Measurements from ENCODE around the gene RIPK3. TPM values are rescaled to one million over a fixed set of nuclear protein-coding genes. Genes with fewer than 3 reads are reported as not detected.

RIPK3 gene
- total RNA-seq, 1 donor from 2014 or later = 38.9 TPM

DNA sequence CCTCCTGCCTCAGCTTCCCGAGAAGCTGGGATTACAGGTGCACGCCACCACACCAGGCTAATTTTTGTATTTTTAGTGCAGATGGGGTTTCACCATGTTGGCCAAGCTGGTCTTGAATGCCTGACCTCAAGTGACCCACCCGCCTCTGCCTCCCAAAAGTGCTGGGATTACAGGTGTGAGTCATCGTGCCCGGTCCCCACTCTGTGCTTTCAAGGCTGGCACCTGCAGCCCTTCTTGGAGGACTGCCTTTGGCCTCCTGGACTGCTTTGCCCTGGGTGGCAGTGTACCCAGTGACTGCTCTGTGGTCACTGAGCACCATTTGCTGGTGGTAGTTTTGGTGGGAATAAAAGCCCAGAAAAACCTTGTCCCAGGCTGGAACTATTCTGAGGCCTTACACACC is 52.8 kb downstream of the RIPK3 start:
- no peaks in the 10 kb centered on the region for H3K27me3 Mint-ChIP-seq
- peaks cover 29% of the 10 kb centered on the region for H3K36me3 Mint-ChIP-seq (ENCODE audit: low read depth)
- ChIA-PET POLR2A (interaction anchor here (1.0 to 1.4 kb wide), 2 partner anchors 16 to 44 kb away, joined by 3 read pairs; partner anchors contain the start of genes RABGGTA and TINF2), CTCF (no interaction called here)
- TF ChIP-seq, protein P1, sequence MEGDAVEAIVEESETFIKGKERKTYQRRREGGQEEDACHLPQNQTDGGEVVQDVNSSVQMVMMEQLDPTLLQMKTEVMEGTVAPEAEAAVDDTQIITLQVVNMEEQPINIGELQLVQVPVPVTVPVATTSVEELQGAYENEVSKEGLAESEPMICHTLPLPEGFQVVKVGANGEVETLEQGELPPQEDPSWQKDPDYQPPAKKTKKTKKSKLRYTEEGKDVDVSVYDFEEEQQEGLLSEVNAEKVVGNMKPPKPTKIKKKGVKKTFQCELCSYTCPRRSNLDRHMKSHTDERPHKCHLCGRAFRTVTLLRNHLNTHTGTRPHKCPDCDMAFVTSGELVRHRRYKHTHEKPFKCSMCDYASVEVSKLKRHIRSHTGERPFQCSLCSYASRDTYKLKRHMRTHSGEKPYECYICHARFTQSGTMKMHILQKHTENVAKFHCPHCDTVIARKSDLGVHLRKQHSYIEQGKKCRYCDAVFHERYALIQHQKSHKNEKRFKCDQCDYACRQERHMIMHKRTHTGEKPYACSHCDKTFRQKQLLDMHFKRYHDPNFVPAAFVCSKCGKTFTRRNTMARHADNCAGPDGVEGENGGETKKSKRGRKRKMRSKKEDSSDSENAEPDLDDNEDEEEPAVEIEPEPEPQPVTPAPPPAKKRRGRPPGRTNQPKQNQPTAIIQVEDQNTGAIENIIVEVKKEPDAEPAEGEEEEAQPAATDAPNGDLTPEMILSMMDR (IDR thresholded peaks at IDR 0.05) = no peak
- no peak overlapping the region for H3K27ac Mint-ChIP-seq
- intact Hi-C loops (cut with micrococcal nuclease) = no loop called here
- peaks cover 34% of the 10 kb centered on the region for H3K4me1 Mint-ChIP-seq
- DNase-seq (no peak), ATAC-seq (ENCODE audit: low read depth) (no peak)
- no peaks in the 10 kb centered on the region for H3K9me3 Mint-ChIP-seq
- no peak overlapping the region for H3K4me3 Mint-ChIP-seq

Other genes with a start within 250 kb of the RIPK3 start
- gene PCK2, start 245.7 kb downstream of the RIPK3 start, total RNA-seq = 82.1 and 102 TPM in 2 replicates
- 84.3 and 86.5 TPM in 2 replicates for gene DCAF11, start 225.2 kb downstream of the RIPK3 start, total RNA-seq
- 5.4 and 5.5 TPM in 2 replicates for gene NRL, start 225.0 kb downstream of the RIPK3 start, total RNA-seq
- 2.3 and 2.4 TPM in 2 replicates for gene FITM1, start 209.3 kb downstream of the RIPK3 start, total RNA-seq
- 406 and 449 TPM in 2 replicates for gene PSME1, start 203.8 kb downstream of the RIPK3 start, total RNA-seq
- 22.5 and 22.6 TPM in 2 replicates for gene EMC9, start 198.4 kb downstream of the RIPK3 start, total RNA-seq
- 285 and 312 TPM in 2 replicates for gene PSME2, start 193.4 kb downstream of the RIPK3 start, total RNA-seq
- 87.4 and 99.8 TPM in 2 replicates for gene RNF31, start 192.5 kb downstream of the RIPK3 start, total RNA-seq
- 221 and 229 TPM in 2 replicates for gene IRF9, start 178.7 kb downstream of the RIPK3 start, total RNA-seq
- 27.0 and 35.3 TPM in 2 replicates for gene REC8, start 167.9 kb downstream of the RIPK3 start, total RNA-seq
- 76.4 and 80.3 TPM in 2 replicates for gene IPO4, start 151.2 kb downstream of the RIPK3 start, total RNA-seq
- gene TM9SF1, start 144.6 kb downstream of the RIPK3 start, total RNA-seq = 24.5 and 26.3 TPM in 2 replicates
- gene TSSK4, start 134.3 kb downstream of the RIPK3 start, total RNA-seq = 0.66 and 0.98 TPM in 2 replicates
- gene CHMP4A, start 126.5 kb downstream of the RIPK3 start, total RNA-seq = 88.5 and 117 TPM in 2 replicates
- gene MDP1, start 123.9 kb downstream of the RIPK3 start, total RNA-seq = 12.7 and 16.3 TPM in 2 replicates
- 129 and 149 TPM in 2 replicates for gene NEDD8, start 107.6 kb downstream of the RIPK3 start, total RNA-seq
- 43.8 and 50.2 TPM in 2 replicates for gene GMPR2, start 107.1 kb downstream of the RIPK3 start, total RNA-seq
- gene TINF2, start 97.4 kb downstream of the RIPK3 start, total RNA-seq = 197 and 205 TPM in 2 replicates
- gene TGM1, start 76.8 kb downstream of the RIPK3 start, total RNA-seq = 6.4 and 6.5 TPM in 2 replicates
- gene RABGGTA, start 68.4 kb downstream of the RIPK3 start, total RNA-seq = 53.6 and 70.5 TPM in 2 replicates
- gene DHRS1, start 40.2 kb downstream of the RIPK3 start, total RNA-seq = 32.5 and 33.9 TPM in 2 replicates
- gene NOP9, start 40.1 kb downstream of the RIPK3 start, total RNA-seq = 30.5 and 36.4 TPM in 2 replicates
- 9.2 and 9.4 TPM in 2 replicates for gene CIDEB, start 32.0 kb downstream of the RIPK3 start, total RNA-seq
- gene LTB4R2, start 29.9 kb downstream of the RIPK3 start, total RNA-seq = 7.7 and 9.1 TPM in 2 replicates
- 8.2 and 8.6 TPM in 2 replicates for gene LTB4R, start 28.5 kb downstream of the RIPK3 start, total RNA-seq
- 2.3 and 2.4 TPM in 2 replicates for gene ADCY4, start 4.9 kb downstream of the RIPK3 start, total RNA-seq
- 9.4 and 11.2 TPM in 2 replicates for gene NFATC4, start 28.2 kb upstream of the RIPK3 start, total RNA-seq
- 0.02 and 0.04 TPM in 2 replicates for gene NYNRIN, start 59.0 kb upstream of the RIPK3 start, total RNA-seq
- 56.0 and 61.1 TPM in 2 replicates for gene CBLN3, start 89.7 kb upstream of the RIPK3 start, total RNA-seq
- 121 and 130 TPM in 2 replicates for gene KHNYN, start 90.0 kb upstream of the RIPK3 start, total RNA-seq
- 70.6 and 80.0 TPM in 2 replicates for gene SDR39U1, start 102.8 kb upstream of the RIPK3 start, total RNA-seq
- not detected in 2 replicates for gene CMA1, start 168.3 kb upstream of the RIPK3 start, total RNA-seq
- not detected in 2 replicates for gene CTSG, start 236.3 kb upstream of the RIPK3 start, total RNA-seq

Measured in activated B cell treated with CpG ODN at 0.5 μM for 24 hours (primary cell).